MCF 10A (cell line): ENCODE measurements around the gene ABCD2. TPM values are rescaled to one million over a fixed set of nuclear protein-coding genes. Genes with fewer than 3 reads are reported as not detected.
"Not testable (repeated sequence)": the region's sequence is repeated elsewhere in the genome, so short reads cannot be mapped to it uniquely, and the experiment has no call there.

Experiments
- BruUV-seq: library from RNA; stranded (reverse); fragments of 400-500 nt; replicated peaks from 2 replicates; lab custom pipeline; 2021; lab: Mats Ljungman, UMichigan
- CTCF ChIA-PET: fragments of 300-600 bp; sonication (Branson Sonifier 250); formaldehyde crosslinking; extraction: SDS; loops from one replicate; lab custom pipeline; 2021; ENCODE audit warnings: antibody characterized with exemption, inconsistent platforms; lab: Yijun Ruan, JAX
- POLR2A ChIA-PET: fragments of 300-600, 350-650 bp; sonication (Branson Sonifier 250); formaldehyde crosslinking; extraction: SDS; loops from one replicate; lab custom pipeline; 2020; ENCODE audit warnings: antibody characterized with exemption, inconsistent platforms; lab: Yijun Ruan, JAX
- DNase-seq: peaks from one replicate; pipeline ENCODE4 v3.0.0-alpha.2; 2018; ENCODE audit not compliant: unreplicated experiment
- H3K27ac Mint-ChIP-seq: one replicate; pipeline ENCODE4 v1.8.0; 2022; ENCODE audit warnings: mild to moderate bottlenecking, low read depth, mixed read lengths; ENCODE audit not compliant: unreplicated experiment
- H3K27me3 Mint-ChIP-seq: one replicate; pipeline ENCODE4 v1.8.0; 2022; ENCODE audit warnings: mixed read lengths; ENCODE audit not compliant: insufficient read depth, unreplicated experiment
- H3K36me3 Mint-ChIP-seq: one replicate; pipeline ENCODE4 v1.8.0; 2022; ENCODE audit warnings: mild to moderate bottlenecking, moderate library complexity, mixed read lengths; ENCODE audit not compliant: insufficient read depth, unreplicated experiment
- H3K4me1 Mint-ChIP-seq: one replicate; pipeline ENCODE4 v1.8.0; 2022; ENCODE audit warnings: mixed read lengths; ENCODE audit not compliant: insufficient read depth, unreplicated experiment
- H3K4me3 Mint-ChIP-seq: one replicate; pipeline ENCODE4 v1.8.0; 2022; ENCODE audit warnings: mild to moderate bottlenecking, moderate library complexity, mixed read lengths; ENCODE audit not compliant: unreplicated experiment
- H3K9me3 Mint-ChIP-seq: one replicate; pipeline ENCODE4 v1.8.0; 2022; ENCODE audit warnings: mixed read lengths; ENCODE audit not compliant: unreplicated experiment
- CTCF ChIP-seq: fragments of 200-600 bp; IDR thresholded peaks from one replicate; pipeline ENCODE4 v1.8.0; 2022; ENCODE audit warnings: antibody characterized with exemption, mild to moderate bottlenecking; ENCODE audit not compliant: unreplicated experiment
- intact Hi-C: fragments of 100-400 bp; cut with micrococcal nuclease; formaldehyde crosslinking; loops from 2 replicates; pipeline ENCODE4 v1.14.1; 2022
- total RNA-seq: library from RNA; stranded (reverse); gene quantifications from 2 replicates; pipeline ENCODE4 v1.2.3, GENCODE V29; 2022

ABCD2 gene
- total RNA-seq, 1 experiment from 2014 or later = 0.42 TPM

GRCh38 chr12:39606712-39607423 lies 12.7 kb downstream of the ABCD2 start:
- CTCF ChIA-PET = interaction anchor here (1.0 kb wide), 1 partner anchor 239 kb away, joined by 3 read pairs; no protein-coding TSS in a partner anchor
- DNase-seq = no peak
- H3K9me3 Mint-ChIP-seq = no peaks in the 10 kb centered on the region
- no TSS peak for BruUV-seq
- intact Hi-C loops = no loop called here
- POLR2A ChIA-PET = interaction anchor here (1.3 kb wide), 1 partner anchor 13 kb away, joined by 8 read pairs; the partner anchor contains the start of gene ABCD2
- H3K36me3 Mint-ChIP-seq = no peaks in the 10 kb centered on the region
- no peak for TF ChIP-seq CTCF
- H3K27me3 Mint-ChIP-seq = no peaks in the 10 kb centered on the region
- H3K4me3 Mint-ChIP-seq = no peak overlapping the region
- peak overlapping the region; percentile 72 for H3K27ac Mint-ChIP-seq
- peaks cover 20% of the 10 kb centered on the region for H3K4me1 Mint-ChIP-seq

GRCh38 chr12:39605996-39606395 lies 13.6 kb downstream of the ABCD2 start:
- Mint-ChIP-seq H3K27me3 (no peaks in the 10 kb centered on the region), H3K27ac (peak overlapping the region; percentile 72), H3K4me1 (peaks cover 20% of the 10 kb centered on the region), H3K9me3 (no peaks in the 10 kb centered on the region), H3K4me3 (peak overlapping the region; percentile 20), H3K36me3 (no peaks in the 10 kb centered on the region)
- intact Hi-C loops = no loop called here
- POLR2A ChIA-PET = interaction anchor here (0.6 to 2.2 kb wide), 11 partner anchors 11 to 205 kb away, joined by 3 to 23 read pairs (median 4); partner anchors contain the start of gene ABCD2
- no peak for TF ChIP-seq CTCF
- DNase-seq = peak; percentile 74
- BruUV-seq = no TSS peak
- CTCF ChIA-PET = interaction anchor here (0.6 to 2.5 kb wide), 4 partner anchors 12 to 238 kb away, joined by 3 to 13 read pairs (median 8); partner anchors contain the start of gene ABCD2

GRCh38 chr12:39605501-39605900 lies 14.1 kb downstream of the ABCD2 start:
- Mint-ChIP-seq H3K27me3 (no peaks in the 10 kb centered on the region), H3K9me3 (no peaks in the 10 kb centered on the region), H3K27ac (peak overlapping the region; percentile 72), H3K4me3 (peak overlapping the region; percentile 20), H3K4me1 (peaks cover 16% of the 10 kb centered on the region), H3K36me3 (no peaks in the 10 kb centered on the region)
- intact Hi-C loops = no loop called here
- TF ChIP-seq CTCF = no peak
- no TSS peak for BruUV-seq
- CTCF ChIA-PET = interaction anchor here (0.6 to 2.5 kb wide), 4 partner anchors 7 to 37 kb away, joined by 3 to 13 read pairs (median 8); partner anchors contain the start of gene ABCD2
- POLR2A ChIA-PET = interaction anchor here (0.6 to 2.2 kb wide), 12 partner anchors 8 to 204 kb away, joined by 3 to 23 read pairs (median 4); partner anchors contain the start of gene ABCD2
- peak; percentile 82 for DNase-seq

GRCh38 chr12:39603065-39603464 lies 16.5 kb downstream of the ABCD2 start:
- DNase-seq = no peak
- no peak for TF ChIP-seq CTCF
- H3K9me3 Mint-ChIP-seq = no peaks in the 10 kb centered on the region
- H3K4me1 Mint-ChIP-seq = peaks cover 16% of the 10 kb centered on the region
- POLR2A ChIA-PET = interaction anchor here (0.6 to 1.1 kb wide), 2 partner anchors 11 to 15 kb away, joined by 3 read pairs; no protein-coding TSS in a partner anchor
- CTCF ChIA-PET = no interaction called here
- H3K27ac Mint-ChIP-seq = peak overlapping the region; percentile 77
- no peaks in the 10 kb centered on the region for H3K36me3 Mint-ChIP-seq
- BruUV-seq = no TSS peak
- H3K27me3 Mint-ChIP-seq = no peaks in the 10 kb centered on the region
- intact Hi-C loops = no loop called here
- no peak overlapping the region for H3K4me3 Mint-ChIP-seq

- H3K36me3 Mint-ChIP-seq, BruUV-seq: not testable (repeated sequence)
Observed at GRCh38 chr12:39601951-39602350, 17.7 kb downstream of the ABCD2 start.

More at GRCh38 chr12:39601951-39602350, 17.7 kb downstream of the ABCD2 start:
- POLR2A ChIA-PET, CTCF ChIA-PET, H3K27ac Mint-ChIP-seq, H3K27me3 Mint-ChIP-seq, H3K9me3 Mint-ChIP-seq, DNase-seq, intact Hi-C loops, H3K4me3 Mint-ChIP-seq: not testable (repeated sequence)
- H3K4me1 Mint-ChIP-seq = peaks cover 21% of the 10 kb centered on the region
